Lung (tissue), 12 donors: ENCODE measurements around the gene ZNF385A. TPM values are rescaled to one million over a fixed set of nuclear protein-coding genes. Genes with fewer than 3 reads are reported as not detected.

Experiments
- ATAC-seq: fragments of 200-7000 bp; cut with Tn5 transposase; one replicate; pipeline ENCODE4 v1.9.1; 2020; ENCODE audit warnings: moderate number of reproducible peaks; ENCODE audit not compliant: insufficient read depth, low FRiP score
- DNase-seq, 3 donors: peaks; one replicate each; pipeline ENCODE4 v3.0.0-alpha.2; 2013 to 2017
- H3K27ac ChIP-seq, 2 donors: one replicate each; pipeline ENCODE4 v1.5.1; 2013; ENCODE audit warnings: mild to moderate bottlenecking in 2 of 2, moderate library complexity in 2 of 2, control low read depth in 1 of 2, inconsistent platforms in 1 of 2, low read depth in 1 of 2, low read length in 1 of 2
- H3K27me3 ChIP-seq, 3 donors: one replicate each; pipeline ENCODE4 v1.5.1; 2013; ENCODE audit warnings: low read length in 2 of 3; ENCODE audit not compliant: control insufficient read depth in 3 of 3, insufficient read depth in 3 of 3
- H3K36me3 ChIP-seq, 4 donors: one replicate each; pipeline ENCODE4 v1.5.1; 2013; ENCODE audit warnings: low read length in 4 of 4, mild to moderate bottlenecking in 1 of 4, moderate library complexity in 1 of 4; ENCODE audit not compliant: control insufficient read depth in 4 of 4, insufficient read depth in 4 of 4
- H3K4me1 ChIP-seq, 5 donors: one replicate each; pipeline ENCODE4 v1.5.1; 2013; ENCODE audit warnings: low read length in 5 of 5, mild to moderate bottlenecking in 2 of 5, moderate library complexity in 1 of 5; ENCODE audit not compliant: control insufficient read depth in 5 of 5, insufficient read depth in 5 of 5
- H3K4me3 ChIP-seq: one replicate; pipeline ENCODE4 v1.5.1; 2013; ENCODE audit warnings: mild to moderate bottlenecking, control low read depth, moderate library complexity
- H3K9ac ChIP-seq, 2 donors: one replicate each; pipeline ENCODE4 v1.5.1; 2013; ENCODE audit warnings: low read length in 2 of 2, control low read depth in 1 of 2; ENCODE audit not compliant: insufficient read depth in 1 of 2
- H3K9me3 ChIP-seq, 4 donors: one replicate each; pipeline ENCODE4 v1.5.1; 2013; ENCODE audit warnings: low read length in 3 of 4, mild to moderate bottlenecking in 1 of 4, moderate library complexity in 1 of 4; ENCODE audit not compliant: control insufficient read depth in 4 of 4, insufficient read depth in 3 of 4
- WGBS, 2 donors: extraction: QIAGEN DNeasy Blood & Tissue Kit; methylation state at CpG; one replicate each; pipeline ENCODE4 v1.1.7; 2013; 5-methylcytosine and 5-hydroxymethylcytosine counted together
- polyA plus RNA-seq, 2 donors: library from polyadenylated mRNA; stranded (reverse); fragments of 200-250 nt; gene quantifications; one replicate each; pipeline ENCODE4 v1.2.1, GENCODE V29; 2013
- total RNA-seq, 2 donors: library from RNA; depleted of rRNA in 1 of 2; stranded (reverse); fragments of >200 nt in 1 of 2; gene quantifications; one replicate each; pipeline ENCODE4 v1.2.1, GENCODE V29; 2014 to 2021
- TF ChIP-seq, protein P1 (sequence below): IDR thresholded peaks from 2 replicates; pipeline ENCODE4 v1.5.1; 2012; ENCODE audit warnings: mild to moderate bottlenecking; ENCODE audit errors: control extremely low read depth, extremely low read depth
- donor health status: control.
- donor health status: control.
- donor health status: Bipolar disorder and iron deficiency.
- donor health status: healthy.
- donor health status: DM: yes; HTN: yes; CAD: no.

ZNF385A gene
- total and polyA plus RNA-seq, 4 donors: 7.6 to 26.1 (median 16.6) TPM

DNA sequence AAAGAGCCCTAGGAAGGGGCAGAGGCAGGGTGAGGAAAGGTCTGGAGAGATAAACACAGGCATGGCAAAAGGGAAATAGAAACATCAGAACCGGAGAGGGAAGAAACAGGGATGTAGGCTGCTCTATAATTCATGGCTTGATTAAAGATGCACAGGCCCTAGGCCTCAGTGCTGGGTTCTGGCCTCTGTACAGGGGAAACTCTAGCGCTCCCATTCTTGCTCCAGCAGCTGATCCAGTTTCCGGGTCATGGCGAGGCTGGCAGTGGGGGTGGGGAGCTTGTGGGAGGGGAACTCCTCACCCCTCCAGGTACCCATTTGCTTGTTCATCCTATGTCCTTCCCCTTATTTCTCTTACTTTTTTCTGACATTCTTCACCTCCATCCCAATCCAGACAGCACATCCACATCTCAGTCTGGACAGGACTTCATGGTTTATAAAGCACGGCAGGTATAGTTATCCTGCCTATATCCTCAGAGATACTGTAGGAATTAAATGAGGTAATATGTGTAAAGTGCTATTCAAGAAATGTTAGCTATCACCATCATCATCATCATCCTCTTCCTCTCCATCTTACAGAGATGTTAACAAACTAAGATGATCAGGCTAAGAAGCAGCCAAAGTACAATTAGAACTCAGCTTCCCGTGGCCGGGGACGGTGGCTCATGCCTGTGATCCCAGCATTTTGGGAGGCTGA lies 12.3 kb downstream of the ZNF385A start:
- WGBS, 2 donors: 38 to 52% methylated on average over 8 of the region's 8 CpGs
- TF ChIP-seq, protein P1, sequence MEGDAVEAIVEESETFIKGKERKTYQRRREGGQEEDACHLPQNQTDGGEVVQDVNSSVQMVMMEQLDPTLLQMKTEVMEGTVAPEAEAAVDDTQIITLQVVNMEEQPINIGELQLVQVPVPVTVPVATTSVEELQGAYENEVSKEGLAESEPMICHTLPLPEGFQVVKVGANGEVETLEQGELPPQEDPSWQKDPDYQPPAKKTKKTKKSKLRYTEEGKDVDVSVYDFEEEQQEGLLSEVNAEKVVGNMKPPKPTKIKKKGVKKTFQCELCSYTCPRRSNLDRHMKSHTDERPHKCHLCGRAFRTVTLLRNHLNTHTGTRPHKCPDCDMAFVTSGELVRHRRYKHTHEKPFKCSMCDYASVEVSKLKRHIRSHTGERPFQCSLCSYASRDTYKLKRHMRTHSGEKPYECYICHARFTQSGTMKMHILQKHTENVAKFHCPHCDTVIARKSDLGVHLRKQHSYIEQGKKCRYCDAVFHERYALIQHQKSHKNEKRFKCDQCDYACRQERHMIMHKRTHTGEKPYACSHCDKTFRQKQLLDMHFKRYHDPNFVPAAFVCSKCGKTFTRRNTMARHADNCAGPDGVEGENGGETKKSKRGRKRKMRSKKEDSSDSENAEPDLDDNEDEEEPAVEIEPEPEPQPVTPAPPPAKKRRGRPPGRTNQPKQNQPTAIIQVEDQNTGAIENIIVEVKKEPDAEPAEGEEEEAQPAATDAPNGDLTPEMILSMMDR: no peak
- Histone ChIP-seq H3K9me3 (no peaks in the 10 kb centered on the region), H3K4me1 (peaks cover 0 to 64% (median 18%) of the 10 kb centered on the region in 5 donors), H3K36me3 (peaks cover 0 to 12% (median 0%) of the 10 kb centered on the region in 4 donors), H3K27ac (peak overlapping the region in 1 of 2 donors; percentile 9), H3K27me3 (no peaks in the 10 kb centered on the region), H3K4me3 (no peak overlapping the region), H3K9ac (peak overlapping the region in 1 of 2 donors; percentile 34)
- no peak for DNase-seq
- no peak for ATAC-seq

DNA sequence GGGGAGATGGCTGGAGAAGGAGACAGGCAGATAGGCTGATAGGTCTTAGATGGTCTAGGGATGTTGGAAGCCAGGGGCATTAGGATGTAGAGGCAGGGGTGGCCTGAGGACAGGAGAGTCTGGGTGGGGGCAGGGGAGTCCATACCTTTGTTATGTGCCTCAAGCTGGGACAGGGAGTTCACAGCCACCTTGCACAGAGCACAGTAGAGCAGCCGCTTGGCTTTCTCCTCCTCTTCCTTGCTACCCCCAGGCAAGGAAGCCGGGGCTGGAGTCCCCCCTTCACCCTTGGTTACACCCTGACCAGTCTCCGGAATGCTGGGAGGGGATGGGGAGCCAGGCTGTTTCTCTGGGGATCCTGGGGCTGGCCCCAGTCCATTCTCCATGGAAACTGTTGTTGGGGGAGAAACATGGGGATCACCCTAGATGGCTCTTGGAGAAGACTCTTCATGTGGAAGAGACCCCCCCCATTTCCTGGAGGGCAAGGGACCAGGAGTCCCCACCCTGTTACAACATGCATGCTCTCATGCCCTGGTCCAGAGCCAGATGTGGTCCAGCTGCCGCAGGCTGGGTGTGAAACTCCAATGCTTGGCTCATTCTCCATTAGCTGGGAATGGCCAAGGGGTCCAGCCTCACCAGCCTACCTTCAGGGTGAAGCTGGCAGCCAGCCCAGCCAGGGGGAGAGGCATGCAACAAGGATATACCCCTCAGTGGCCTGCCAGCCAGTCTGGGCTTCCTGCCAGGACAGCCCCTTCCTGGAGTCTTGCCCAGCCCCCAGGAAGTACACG lies 13.0 kb downstream of the ZNF385A start:
- WGBS, 2 donors: 39 to 45% methylated on average over 4 to 5 of the region's 5 CpGs
- Histone ChIP-seq H3K9ac (peak overlapping the region in 1 of 2 donors; percentile 34), H3K9me3 (no peaks in the 10 kb centered on the region), H3K4me1 (peaks cover 0 to 64% (median 18%) of the 10 kb centered on the region in 5 donors), H3K27me3 (no peaks in the 10 kb centered on the region), H3K36me3 (peaks cover 0 to 10% (median 0%) of the 10 kb centered on the region in 4 donors), H3K27ac (peak overlapping the region in 1 of 2 donors; percentile 9), H3K4me3 (no peak overlapping the region)
- ATAC-seq (no peak), DNase-seq (peak; percentile 88 to 94 (median 91))
- TF ChIP-seq, protein P1: no peak

DNA sequence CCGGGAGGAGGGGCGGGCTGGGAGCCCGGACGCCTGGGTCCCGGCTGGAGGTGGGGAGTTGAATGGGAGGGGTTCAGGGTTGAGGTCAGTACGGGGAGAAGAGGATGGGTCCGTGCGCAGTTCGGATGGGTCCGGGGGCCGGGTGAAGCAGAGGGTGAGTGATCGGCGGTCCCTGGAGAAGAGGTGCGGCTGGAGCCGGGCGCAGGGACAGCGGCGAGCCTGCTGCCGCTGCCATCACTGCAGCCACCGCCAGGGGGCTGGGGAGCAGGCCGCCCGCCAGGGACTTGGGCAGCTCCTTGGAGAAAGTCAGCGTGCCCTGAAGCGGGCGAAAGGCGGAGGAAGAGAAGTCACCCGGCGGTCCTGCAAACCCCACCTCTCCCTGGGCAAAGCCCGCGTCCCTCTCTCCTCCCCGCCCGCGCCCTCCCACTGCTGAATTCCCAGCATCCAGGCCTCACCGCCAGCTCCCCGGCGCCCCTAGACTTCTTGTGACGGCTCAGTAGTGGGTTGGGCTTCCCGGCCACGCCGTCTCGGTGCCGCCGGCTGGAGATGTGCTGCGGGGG lies 14.3 kb downstream of the ZNF385A start:
- TF ChIP-seq, protein P1: peak; percentile 82
- DNase-seq (peak; percentile 85 to 89 (median 87)), ATAC-seq (peak; percentile 78)
- 35 to 57% methylated on average over 37 to 44 of the region's 44 CpGs for WGBS, 2 donors
- Histone ChIP-seq H3K27ac (no peak overlapping the region), H3K27me3 (no peaks in the 10 kb centered on the region), H3K9ac (no peak overlapping the region), H3K36me3 (peaks cover 0 to 7% (median 0%) of the 10 kb centered on the region in 4 donors), H3K4me1 (peaks cover 0 to 57% (median 18%) of the 10 kb centered on the region in 5 donors), H3K9me3 (no peaks in the 10 kb centered on the region), H3K4me3 (no peak overlapping the region)
